PC-9 (cell line): Measurements from ENCODE around the gene VPS13A.

Source experiments
- EZH2 ChIP-seq: fragments of 200-600 bp; sonication (generic); IDR thresholded peaks from 2 replicates; pipeline ENCODE4 v1.8.0; 2017; ENCODE audit warnings: antibody characterized with exemption, low read depth
- TF ChIP-seq, protein P1 (sequence below): fragments of 200-600 bp; sonication (generic); conservative IDR thresholded peaks from 2 replicates; pipeline ENCODE4 v1.6.1; 2017; ENCODE audit warnings: mixed run types, antibody characterized with exemption, mild to moderate bottlenecking, moderate library complexity

DNA sequence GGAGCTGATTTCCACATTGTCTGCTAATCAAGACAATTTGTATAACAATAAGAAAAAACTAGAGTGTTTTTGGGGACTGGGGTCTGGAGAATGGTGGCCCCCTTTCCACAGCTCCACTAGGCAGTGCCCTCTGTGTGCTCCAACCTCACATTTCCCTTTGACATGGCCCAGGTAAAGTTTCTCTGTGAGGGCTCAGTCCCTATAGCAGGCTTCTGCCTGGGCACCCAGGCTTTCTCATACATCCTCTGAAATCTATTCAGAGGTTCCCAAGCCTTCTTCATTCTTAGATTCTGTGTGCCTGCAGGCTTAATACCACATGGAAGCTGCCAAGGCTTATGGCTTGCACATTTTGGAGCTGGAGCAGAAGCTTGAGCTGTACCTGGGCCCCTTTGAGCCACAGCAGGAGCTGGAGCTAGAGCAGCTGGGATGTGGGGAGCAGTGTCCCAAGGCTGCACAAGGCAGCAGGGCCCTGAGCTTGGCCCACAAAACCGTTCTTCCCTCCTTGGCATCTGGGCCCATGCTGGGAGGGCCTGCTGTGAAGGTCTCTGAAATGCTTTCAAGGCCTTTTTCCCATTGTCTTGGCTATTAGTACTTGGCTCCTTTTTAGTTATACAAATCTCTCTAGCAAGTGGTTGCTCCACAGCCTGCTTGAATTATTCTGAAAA, 49.1 kb upstream of the VPS13A start:
- TF ChIP-seq, protein P1, sequence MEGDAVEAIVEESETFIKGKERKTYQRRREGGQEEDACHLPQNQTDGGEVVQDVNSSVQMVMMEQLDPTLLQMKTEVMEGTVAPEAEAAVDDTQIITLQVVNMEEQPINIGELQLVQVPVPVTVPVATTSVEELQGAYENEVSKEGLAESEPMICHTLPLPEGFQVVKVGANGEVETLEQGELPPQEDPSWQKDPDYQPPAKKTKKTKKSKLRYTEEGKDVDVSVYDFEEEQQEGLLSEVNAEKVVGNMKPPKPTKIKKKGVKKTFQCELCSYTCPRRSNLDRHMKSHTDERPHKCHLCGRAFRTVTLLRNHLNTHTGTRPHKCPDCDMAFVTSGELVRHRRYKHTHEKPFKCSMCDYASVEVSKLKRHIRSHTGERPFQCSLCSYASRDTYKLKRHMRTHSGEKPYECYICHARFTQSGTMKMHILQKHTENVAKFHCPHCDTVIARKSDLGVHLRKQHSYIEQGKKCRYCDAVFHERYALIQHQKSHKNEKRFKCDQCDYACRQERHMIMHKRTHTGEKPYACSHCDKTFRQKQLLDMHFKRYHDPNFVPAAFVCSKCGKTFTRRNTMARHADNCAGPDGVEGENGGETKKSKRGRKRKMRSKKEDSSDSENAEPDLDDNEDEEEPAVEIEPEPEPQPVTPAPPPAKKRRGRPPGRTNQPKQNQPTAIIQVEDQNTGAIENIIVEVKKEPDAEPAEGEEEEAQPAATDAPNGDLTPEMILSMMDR = no peak
- no peak for TF ChIP-seq EZH2
